Upper lobe of left lung (tissue), 4 donors: ENCODE data around the gene CPTP.

Source experiments
- POLR2AphosphoS5 ChIP-seq, 2 donors: sonication (generic); formaldehyde crosslinking; IDR thresholded peaks; one replicate each; pipeline ENCODE4 v1.5.1; 2017; ENCODE audit warnings: antibody characterized with exemption in 2 of 2
- TF ChIP-seq, protein P1 (sequence below), 6 experiments: fragments of 450-650 bp in 4 of 6; fragments of 200-600 bp in 2 of 6; sonication (generic) in 2 of 6; IDR thresholded peaks; one replicate each; pipeline ENCODE4 v1.5.1; 2016 to 2019; ENCODE audit warnings: antibody characterized with exemption in 6 of 6

GRCh38 chr1:1283821-1284220 is 40.8 kb upstream of the CPTP start:
- TF ChIP-seq, protein P1, sequence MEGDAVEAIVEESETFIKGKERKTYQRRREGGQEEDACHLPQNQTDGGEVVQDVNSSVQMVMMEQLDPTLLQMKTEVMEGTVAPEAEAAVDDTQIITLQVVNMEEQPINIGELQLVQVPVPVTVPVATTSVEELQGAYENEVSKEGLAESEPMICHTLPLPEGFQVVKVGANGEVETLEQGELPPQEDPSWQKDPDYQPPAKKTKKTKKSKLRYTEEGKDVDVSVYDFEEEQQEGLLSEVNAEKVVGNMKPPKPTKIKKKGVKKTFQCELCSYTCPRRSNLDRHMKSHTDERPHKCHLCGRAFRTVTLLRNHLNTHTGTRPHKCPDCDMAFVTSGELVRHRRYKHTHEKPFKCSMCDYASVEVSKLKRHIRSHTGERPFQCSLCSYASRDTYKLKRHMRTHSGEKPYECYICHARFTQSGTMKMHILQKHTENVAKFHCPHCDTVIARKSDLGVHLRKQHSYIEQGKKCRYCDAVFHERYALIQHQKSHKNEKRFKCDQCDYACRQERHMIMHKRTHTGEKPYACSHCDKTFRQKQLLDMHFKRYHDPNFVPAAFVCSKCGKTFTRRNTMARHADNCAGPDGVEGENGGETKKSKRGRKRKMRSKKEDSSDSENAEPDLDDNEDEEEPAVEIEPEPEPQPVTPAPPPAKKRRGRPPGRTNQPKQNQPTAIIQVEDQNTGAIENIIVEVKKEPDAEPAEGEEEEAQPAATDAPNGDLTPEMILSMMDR (IDR thresholded peaks at IDR 0.05): no peak
- TF ChIP-seq POLR2AphosphoS5 (IDR thresholded peaks at IDR 0.05): no peak
